RWPE2 (cell line): Measurements from ENCODE around the gene RNF130.

ENCODE experiments used
- ATAC-seq: fragments of 200-7000 bp; cut with Tn5 transposase; 3 replicates; pipeline ENCODE4 v1.9.1; 2021; ENCODE audit warnings: low read depth
- DNase-seq: peaks from one replicate; pipeline ENCODE4 v3.0.0-alpha.2; 2020; ENCODE audit warnings: low spot score
- H3K27ac ChIP-seq: fragments of 450-650 bp; 2 replicates; pipeline ENCODE4 v1.5.1; 2017; ENCODE audit warnings: mild to moderate bottlenecking; ENCODE audit not compliant: poor library complexity, severe bottlenecking
- H3K27me3 ChIP-seq: fragments of 250-450 bp; sonication (Bioruptor Pico); 2 replicates; pipeline ENCODE4 v1.5.1; 2021; ENCODE audit warnings: mild to moderate bottlenecking, moderate library complexity; ENCODE audit not compliant: insufficient read depth, poor library complexity, severe bottlenecking
- H3K36me3 ChIP-seq: fragments of 250-450 bp; sonication (Bioruptor Pico); 2 replicates; pipeline ENCODE4 v1.5.1; 2020; ENCODE audit warnings: low read depth, mild to moderate bottlenecking, moderate library complexity
- H3K4me1 ChIP-seq: fragments of 250-450 bp; sonication (Bioruptor Pico); 2 replicates; pipeline ENCODE4 v1.5.1; 2021; ENCODE audit warnings: mild to moderate bottlenecking, moderate library complexity; ENCODE audit not compliant: insufficient read depth, poor library complexity, severe bottlenecking
- H3K4me3 ChIP-seq: fragments of 250-450 bp; sonication (Bioruptor Pico); 2 replicates; pipeline ENCODE4 v1.5.1; 2021; ENCODE audit warnings: mild to moderate bottlenecking, moderate library complexity; ENCODE audit not compliant: severe bottlenecking
- H3K9me3 ChIP-seq: fragments of 250-450 bp; sonication (Bioruptor Pico); 2 replicates; pipeline ENCODE4 v1.5.1; 2021; ENCODE audit warnings: mild to moderate bottlenecking, moderate library complexity; ENCODE audit not compliant: severe bottlenecking
- TF ChIP-seq, protein P1 (sequence below): fragments of 450-650 bp; IDR thresholded peaks from one replicate; pipeline ENCODE4 v1.5.1; 2017; ENCODE audit warnings: mild to moderate bottlenecking, moderate library complexity; ENCODE audit not compliant: poor library complexity, severe bottlenecking

RNF130 gene

DNA sequence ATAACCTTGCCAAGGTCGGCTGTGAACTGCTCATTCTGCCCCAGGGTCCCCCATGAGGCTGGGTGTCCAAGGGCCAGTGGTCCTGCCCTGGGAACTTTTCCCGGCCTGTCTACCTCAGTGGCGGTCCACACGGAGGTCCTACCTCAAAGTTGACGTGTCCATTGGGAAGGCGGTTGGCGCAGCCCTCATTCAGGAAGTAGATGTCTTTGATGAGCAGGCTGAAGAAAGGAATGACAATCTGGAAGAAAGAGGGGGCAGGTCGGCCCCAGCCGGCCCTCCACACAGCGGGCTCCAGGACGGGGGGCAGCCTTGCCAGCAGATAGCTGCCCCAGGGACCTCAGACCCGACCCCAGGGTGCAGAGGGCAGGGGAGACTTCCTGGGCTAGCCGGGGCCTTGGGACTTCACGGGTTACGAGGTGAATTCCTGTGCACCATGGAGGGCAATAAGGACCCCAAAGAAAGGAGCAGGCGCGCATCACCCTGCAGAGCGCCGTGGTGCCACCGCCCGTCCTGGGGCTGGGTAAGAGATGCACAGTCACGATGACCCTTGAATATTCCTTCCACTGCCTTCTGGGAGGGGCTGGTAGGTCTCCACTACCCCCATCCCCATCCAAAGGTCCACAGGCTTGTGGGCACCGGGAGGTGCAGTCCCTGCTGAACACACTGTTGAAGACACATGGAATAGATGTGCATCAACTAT lies 42.9 kb upstream of the RNF130 start:
- ATAC-seq: no peak

DNA sequence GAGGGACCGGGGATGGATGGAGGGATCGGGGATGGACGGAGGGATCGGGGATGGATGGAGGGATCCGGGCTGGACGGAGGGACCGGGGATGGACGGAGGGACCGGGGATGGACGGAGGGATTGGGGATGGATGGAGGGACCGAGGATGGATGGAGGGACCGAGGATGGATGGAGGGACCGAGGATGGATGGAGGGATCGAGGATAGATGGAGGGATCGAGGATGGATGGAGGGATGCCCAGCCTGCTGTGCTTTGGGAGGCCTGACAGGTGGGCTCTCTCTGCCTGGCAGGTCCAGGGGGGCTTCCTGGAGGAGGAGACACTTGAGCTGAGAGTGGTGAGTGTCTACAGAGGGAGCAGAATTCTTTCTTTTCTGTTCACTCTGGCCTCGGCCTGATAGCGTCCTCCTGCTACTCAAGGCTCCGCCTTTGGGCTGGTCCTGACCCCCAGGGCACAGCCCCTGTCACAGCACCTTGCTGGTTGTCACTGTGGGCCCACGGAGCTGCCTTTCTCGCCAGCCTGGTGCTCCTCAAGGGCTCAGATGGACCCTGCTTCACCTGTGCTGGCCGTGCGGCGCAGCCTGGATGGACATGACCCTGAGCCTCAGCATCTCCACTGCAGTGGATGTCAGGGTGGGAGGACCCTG lies 42.2 kb upstream of the RNF130 start:
- H3K36me3 ChIP-seq: no peaks in the 10 kb centered on the region
- no peak overlapping the region for H3K27ac ChIP-seq
- ATAC-seq (no peak), DNase-seq (no peak)
- no peaks in the 10 kb centered on the region for H3K4me1 ChIP-seq
- no peaks in the 10 kb centered on the region for H3K9me3 ChIP-seq
- TF ChIP-seq, protein P1, sequence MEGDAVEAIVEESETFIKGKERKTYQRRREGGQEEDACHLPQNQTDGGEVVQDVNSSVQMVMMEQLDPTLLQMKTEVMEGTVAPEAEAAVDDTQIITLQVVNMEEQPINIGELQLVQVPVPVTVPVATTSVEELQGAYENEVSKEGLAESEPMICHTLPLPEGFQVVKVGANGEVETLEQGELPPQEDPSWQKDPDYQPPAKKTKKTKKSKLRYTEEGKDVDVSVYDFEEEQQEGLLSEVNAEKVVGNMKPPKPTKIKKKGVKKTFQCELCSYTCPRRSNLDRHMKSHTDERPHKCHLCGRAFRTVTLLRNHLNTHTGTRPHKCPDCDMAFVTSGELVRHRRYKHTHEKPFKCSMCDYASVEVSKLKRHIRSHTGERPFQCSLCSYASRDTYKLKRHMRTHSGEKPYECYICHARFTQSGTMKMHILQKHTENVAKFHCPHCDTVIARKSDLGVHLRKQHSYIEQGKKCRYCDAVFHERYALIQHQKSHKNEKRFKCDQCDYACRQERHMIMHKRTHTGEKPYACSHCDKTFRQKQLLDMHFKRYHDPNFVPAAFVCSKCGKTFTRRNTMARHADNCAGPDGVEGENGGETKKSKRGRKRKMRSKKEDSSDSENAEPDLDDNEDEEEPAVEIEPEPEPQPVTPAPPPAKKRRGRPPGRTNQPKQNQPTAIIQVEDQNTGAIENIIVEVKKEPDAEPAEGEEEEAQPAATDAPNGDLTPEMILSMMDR: no peak
- no peaks in the 10 kb centered on the region for H3K27me3 ChIP-seq
- H3K4me3 ChIP-seq: no peak overlapping the region

More for the DNA sequence above, 42.9 kb upstream of the RNF130 start:
- Histone ChIP-seq H3K4me1 (no peaks in the 10 kb centered on the region), H3K27me3 (no peaks in the 10 kb centered on the region), H3K4me3 (no peak overlapping the region), H3K9me3 (no peaks in the 10 kb centered on the region), H3K27ac (no peak overlapping the region), H3K36me3 (no peaks in the 10 kb centered on the region)
- DNase-seq: peak; percentile 63
- TF ChIP-seq, protein P1: no peak

DNA sequence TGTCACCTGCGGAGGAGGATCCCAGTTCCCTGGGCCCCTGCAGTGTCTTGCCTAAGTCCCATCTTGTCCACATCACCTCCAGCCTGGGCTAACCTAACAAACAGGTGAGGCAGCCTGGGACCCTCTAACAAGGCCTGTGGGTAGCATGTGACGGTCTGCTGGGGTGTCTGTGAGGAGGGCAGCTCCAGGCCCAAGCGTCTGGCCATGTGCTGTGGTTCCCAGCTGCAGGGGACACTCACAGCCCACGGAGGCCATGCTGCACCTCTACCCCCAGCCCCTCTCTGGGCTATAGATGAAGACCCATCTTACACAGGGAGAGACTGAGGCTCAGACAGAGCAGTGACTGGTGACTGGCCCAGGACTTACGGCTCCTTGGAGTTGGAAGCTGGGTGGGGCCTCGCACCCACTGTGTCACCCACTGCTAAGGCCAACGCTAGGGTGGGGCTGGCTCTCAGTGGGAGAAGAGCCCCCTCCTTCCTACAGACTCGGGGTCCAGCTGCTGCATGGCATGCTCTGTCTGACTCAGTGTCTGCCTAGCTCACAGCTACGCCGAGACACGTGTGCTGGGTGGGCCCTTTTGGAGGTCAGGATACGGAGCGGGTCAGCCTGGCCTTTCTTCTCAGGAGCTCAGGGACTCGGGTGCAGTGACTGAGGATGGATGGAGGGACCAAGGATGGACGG lies 40.8 kb upstream of the RNF130 start:
- ATAC-seq (no peak), DNase-seq (no peak)
- Histone ChIP-seq H3K36me3 (no peaks in the 10 kb centered on the region), H3K4me1 (no peaks in the 10 kb centered on the region), H3K9me3 (peaks cover 4% of the 10 kb centered on the region), H3K4me3 (no peak overlapping the region), H3K27me3 (no peaks in the 10 kb centered on the region), H3K27ac (no peak overlapping the region)
- TF ChIP-seq, protein P1: no peak

DNA sequence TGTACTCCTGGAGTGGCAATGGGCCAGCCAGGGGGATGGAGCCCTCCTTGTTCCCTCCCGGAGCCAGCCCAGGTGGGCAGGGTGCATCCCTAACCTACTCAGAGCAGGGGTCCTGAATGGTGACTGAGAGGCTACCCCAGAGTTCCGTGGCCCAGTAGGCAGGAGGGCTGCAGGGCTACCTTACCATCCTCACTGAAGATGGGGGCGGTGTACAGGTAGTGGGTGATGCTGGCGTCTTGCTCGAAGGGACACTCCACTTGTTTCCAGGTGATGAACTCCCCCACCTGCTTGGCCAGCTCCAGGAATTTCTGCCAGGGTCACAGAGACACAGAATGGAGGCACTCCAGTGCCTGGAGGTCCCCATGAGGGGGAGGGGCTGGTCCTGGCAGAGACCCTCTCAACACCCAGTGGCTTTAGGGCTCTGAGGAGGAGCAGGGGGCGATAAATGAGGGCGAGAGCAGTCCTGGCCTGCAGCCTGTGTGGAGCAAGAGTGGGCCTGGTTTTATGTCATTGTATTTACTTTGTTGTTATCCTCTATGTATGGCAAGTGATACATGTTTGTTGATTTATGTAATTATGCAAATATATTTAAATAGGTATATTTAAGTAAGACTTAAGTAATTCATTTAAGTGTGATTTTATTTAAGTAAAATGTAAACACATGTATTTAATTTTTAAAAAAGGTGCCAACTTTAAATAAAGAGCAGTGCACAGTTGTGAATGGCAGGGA lies 39.9 kb upstream of the RNF130 start:
- Histone ChIP-seq H3K27me3 (peaks cover 4% of the 10 kb centered on the region), H3K27ac (no peak overlapping the region), H3K9me3 (peaks cover 13% of the 10 kb centered on the region), H3K36me3 (no peaks in the 10 kb centered on the region), H3K4me1 (no peaks in the 10 kb centered on the region), H3K4me3 (no peak overlapping the region)
- ATAC-seq (no peak), DNase-seq (peak; percentile 64)
- TF ChIP-seq, protein P1: no peak
